ENCODE measurements around the gene RNASET2.

RNASET2 gene

DNA sequence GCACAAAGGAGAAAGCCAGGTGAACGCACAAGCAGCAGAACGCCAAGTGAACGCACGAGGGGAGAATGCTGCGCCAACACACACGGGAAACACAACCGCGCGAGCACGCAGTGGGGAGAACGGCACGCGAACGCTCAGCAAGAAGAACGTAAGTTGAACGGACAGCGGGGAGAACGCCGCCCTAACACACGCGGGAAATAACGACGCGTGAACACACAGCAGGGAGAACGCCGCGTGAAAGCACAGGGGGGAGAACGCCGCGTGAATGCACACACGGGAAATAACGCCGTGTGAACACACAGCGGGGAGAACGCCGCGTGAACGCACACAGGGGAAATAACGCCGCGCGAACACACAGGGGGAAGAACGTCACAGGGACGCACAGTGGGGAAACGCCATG is 54.7 kb downstream of the RNASET2 start:
- TF ChIP-seq, protein P1, sequence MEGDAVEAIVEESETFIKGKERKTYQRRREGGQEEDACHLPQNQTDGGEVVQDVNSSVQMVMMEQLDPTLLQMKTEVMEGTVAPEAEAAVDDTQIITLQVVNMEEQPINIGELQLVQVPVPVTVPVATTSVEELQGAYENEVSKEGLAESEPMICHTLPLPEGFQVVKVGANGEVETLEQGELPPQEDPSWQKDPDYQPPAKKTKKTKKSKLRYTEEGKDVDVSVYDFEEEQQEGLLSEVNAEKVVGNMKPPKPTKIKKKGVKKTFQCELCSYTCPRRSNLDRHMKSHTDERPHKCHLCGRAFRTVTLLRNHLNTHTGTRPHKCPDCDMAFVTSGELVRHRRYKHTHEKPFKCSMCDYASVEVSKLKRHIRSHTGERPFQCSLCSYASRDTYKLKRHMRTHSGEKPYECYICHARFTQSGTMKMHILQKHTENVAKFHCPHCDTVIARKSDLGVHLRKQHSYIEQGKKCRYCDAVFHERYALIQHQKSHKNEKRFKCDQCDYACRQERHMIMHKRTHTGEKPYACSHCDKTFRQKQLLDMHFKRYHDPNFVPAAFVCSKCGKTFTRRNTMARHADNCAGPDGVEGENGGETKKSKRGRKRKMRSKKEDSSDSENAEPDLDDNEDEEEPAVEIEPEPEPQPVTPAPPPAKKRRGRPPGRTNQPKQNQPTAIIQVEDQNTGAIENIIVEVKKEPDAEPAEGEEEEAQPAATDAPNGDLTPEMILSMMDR (IDR thresholded peaks at IDR 0.05) = no peak

DNA sequence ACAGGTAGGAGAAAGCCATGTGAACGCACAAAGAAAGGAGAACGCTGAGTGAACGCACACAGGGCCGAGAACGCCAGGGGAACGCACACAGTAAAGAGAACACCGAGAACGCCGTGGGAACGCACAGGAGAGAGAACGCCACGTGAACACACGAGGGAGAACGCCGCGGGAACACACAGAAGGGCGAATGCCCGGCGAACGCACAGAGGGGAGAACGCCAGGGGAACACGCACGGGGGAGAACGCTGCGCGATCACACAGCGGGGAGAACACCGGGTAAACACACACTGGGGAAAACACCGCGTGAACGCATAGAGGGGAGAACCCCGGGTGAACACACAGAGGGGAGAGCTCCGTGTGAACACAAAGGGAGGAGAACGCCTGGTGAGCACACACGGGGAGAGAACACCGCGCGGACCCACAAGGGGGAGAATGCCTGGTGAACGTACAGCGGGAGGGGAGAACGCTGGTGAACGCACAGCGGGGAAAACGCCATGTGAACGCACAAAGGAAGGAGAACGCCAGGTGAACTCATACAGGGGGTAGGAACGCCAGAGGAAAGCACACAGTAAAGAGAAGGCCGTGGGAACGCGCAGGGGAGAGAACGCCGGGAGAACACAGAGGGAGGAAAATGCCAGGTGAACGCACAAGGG is 55.3 kb downstream of the RNASET2 start:
- TF ChIP-seq, protein P1 (IDR thresholded peaks at IDR 0.05) = no peak

DNA sequence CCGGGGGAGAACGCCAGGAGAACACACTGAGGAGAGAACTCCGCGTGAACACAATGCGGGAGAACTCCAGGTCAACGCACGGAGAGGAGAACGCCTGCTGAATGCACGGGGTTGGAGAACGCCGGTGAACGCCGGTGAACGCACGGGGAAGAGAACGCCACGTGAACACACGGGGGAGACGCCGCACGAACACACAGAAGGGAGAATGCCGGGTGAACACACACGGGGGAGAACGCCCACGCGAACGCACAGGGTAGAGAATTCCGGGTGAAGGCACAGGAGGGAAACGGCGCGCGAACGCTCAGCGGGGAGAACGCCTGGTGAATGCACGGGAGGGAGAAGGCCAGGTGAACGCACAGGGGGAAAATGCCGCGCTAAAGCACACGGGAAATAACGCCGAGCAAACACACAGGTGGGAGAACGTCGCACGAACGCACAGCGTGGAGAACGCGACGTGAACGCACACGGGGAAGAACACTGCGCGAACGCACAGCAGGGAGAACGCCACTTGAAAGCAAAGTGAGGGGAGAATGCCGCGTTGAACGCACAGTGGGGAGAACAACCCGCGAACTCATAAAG is 56.1 kb downstream of the RNASET2 start:
- TF ChIP-seq, protein P1 (IDR thresholded peaks at IDR 0.05) = no peak

DNA sequence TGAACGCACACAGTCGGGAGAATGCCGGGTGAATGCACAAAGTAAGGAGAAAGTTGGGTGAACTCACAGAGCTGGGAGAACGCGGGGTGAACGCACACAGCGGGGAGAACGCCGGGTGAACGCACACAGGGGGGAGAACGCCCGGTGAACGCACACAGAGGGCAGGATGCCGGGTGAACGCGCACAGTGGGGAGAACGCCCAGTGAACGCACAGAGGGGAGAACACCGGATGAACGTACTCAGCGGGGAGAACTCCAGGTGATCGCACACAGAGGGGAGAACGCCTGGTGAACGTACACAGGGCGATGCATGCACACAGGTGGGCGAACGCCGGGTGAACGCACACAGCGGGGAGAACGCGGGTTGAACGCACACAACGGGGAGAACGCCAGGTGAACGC is 57.4 kb downstream of the RNASET2 start:
- TF ChIP-seq, protein P1 (IDR thresholded peaks at IDR 0.05) = no peak

DNA sequence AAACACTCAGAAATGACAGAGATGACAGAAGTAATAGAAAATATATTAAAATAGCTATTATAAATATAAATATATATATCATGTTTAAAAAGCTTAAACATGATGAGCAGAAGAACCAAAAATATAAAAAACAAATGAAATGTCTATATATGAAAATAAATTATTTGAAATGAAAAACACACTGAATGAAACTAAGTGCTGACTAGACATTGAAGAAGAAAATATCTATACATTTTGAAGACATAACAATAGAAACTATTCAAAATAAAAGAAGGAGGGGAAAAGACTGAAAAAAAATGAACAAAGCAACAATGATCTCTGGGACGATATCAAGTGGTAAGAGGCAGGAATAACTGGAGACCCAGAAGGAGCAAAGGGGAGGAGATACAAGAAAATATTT is 76.8 kb downstream of the RNASET2 start:
- TF ChIP-seq, protein P1 (IDR thresholded peaks at IDR 0.05) = no peak
